Progenitor cell of endocrine pancreas (in vitro differentiated cells): Measurements from ENCODE around the gene ABLIM2. TPM values are rescaled to one million over a fixed set of nuclear protein-coding genes. Genes with fewer than 3 reads are reported as not detected.

Source experiments
- DNase-seq: peaks from one replicate; pipeline ENCODE4 v3.0.0; 2021; ENCODE audit warnings: low spot score; ENCODE audit not compliant: unreplicated experiment
- H3K27ac Mint-ChIP-seq: 2 replicates; pipeline ENCODE4 v1.8.0; 2021; ENCODE audit warnings: mild to moderate bottlenecking, moderate library complexity, mixed read lengths
- H3K27me3 Mint-ChIP-seq: 2 replicates; pipeline ENCODE4 v1.8.0; 2021; ENCODE audit warnings: mixed read lengths
- H3K36me3 Mint-ChIP-seq: 2 replicates; pipeline ENCODE4 v1.8.0; 2022; ENCODE audit warnings: mixed read lengths; ENCODE audit not compliant: insufficient read depth
- H3K4me1 Mint-ChIP-seq: 2 replicates; pipeline ENCODE4 v1.8.0; 2021; ENCODE audit warnings: low read depth, mixed read lengths
- H3K4me3 Mint-ChIP-seq: 2 replicates; pipeline ENCODE4 v1.8.0; 2021; ENCODE audit warnings: low read depth, mild to moderate bottlenecking, moderate library complexity, mixed read lengths
- H3K9me3 Mint-ChIP-seq: 2 replicates; pipeline ENCODE4 v1.8.0; 2021; ENCODE audit warnings: low read depth, mixed read lengths
- total RNA-seq: library from RNA; stranded (reverse); gene quantifications from 2 replicates; pipeline ENCODE4 v1.2.1, GENCODE V29; 2021
- TF ChIP-seq, protein P1 (sequence below): fragments of 200-600 bp; sonication (generic); IDR thresholded peaks from one replicate; pipeline ENCODE4 v1.5.0; 2021; ENCODE audit warnings: antibody characterized with exemption, mild to moderate bottlenecking; ENCODE audit not compliant: unreplicated experiment

ABLIM2 gene
- total RNA-seq, 1 donor from 2014 or later = 5.7 TPM

GRCh38 chr4:8160233-8160560 lies 1.6 kb upstream of the ABLIM2 start:
- H3K4me3 Mint-ChIP-seq = peak overlapping the region; percentile 90

DNA sequence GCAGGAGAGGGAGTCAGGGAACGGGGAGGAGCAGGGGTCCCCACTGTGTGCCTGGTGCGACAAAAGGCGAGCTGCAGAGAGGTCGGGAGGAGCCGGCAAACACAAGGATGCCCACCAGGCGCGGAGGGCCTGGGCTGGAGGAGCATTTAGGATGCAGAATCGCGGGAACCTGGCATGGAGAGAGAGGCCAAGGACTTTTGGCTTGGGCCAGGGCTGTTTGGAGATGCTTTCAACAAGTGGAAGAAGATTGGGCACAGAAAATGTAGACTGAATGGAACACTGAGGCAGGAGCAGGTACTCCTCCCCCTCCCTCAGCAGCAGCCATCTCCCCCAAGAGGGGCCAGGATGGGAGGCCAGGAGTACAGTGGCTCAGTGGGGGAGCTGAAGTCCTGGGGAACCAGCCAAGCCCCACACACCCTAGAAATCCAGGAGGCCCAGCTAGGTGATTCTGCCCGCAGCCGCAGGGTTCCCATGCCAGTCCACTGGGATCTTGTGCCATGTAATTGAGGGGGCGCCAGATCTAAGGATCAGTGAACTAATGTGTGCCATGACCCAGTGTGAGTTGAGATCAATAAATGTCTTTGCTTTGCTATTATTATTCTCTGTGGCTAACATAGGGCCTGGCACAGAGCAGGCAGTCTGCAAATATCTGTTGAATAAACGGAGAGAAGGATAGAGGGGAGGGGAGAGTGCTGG lies 1.1 kb upstream of the ABLIM2 start:
- peak overlapping the region; percentile 43 for H3K27ac Mint-ChIP-seq
- peaks cover 49% of the 10 kb centered on the region for H3K27me3 Mint-ChIP-seq
- no peak for DNase-seq
- TF ChIP-seq, protein P1, sequence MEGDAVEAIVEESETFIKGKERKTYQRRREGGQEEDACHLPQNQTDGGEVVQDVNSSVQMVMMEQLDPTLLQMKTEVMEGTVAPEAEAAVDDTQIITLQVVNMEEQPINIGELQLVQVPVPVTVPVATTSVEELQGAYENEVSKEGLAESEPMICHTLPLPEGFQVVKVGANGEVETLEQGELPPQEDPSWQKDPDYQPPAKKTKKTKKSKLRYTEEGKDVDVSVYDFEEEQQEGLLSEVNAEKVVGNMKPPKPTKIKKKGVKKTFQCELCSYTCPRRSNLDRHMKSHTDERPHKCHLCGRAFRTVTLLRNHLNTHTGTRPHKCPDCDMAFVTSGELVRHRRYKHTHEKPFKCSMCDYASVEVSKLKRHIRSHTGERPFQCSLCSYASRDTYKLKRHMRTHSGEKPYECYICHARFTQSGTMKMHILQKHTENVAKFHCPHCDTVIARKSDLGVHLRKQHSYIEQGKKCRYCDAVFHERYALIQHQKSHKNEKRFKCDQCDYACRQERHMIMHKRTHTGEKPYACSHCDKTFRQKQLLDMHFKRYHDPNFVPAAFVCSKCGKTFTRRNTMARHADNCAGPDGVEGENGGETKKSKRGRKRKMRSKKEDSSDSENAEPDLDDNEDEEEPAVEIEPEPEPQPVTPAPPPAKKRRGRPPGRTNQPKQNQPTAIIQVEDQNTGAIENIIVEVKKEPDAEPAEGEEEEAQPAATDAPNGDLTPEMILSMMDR = no peak
- H3K36me3 Mint-ChIP-seq = no peaks in the 10 kb centered on the region
- peak overlapping the region; percentile 90 for H3K4me3 Mint-ChIP-seq
- H3K9me3 Mint-ChIP-seq = no peaks in the 10 kb centered on the region
- H3K4me1 Mint-ChIP-seq = peaks cover 7% of the 10 kb centered on the region

More at GRCh38 chr4:8160233-8160560, 1.6 kb upstream of the ABLIM2 start:
- H3K36me3 Mint-ChIP-seq = no peaks in the 10 kb centered on the region
- TF ChIP-seq, protein P1 = no peak
- H3K27me3 Mint-ChIP-seq = peaks cover 50% of the 10 kb centered on the region
- peaks cover 7% of the 10 kb centered on the region for H3K4me1 Mint-ChIP-seq
- H3K9me3 Mint-ChIP-seq = no peaks in the 10 kb centered on the region
- H3K27ac Mint-ChIP-seq = no peak overlapping the region
- no peak for DNase-seq

DNA sequence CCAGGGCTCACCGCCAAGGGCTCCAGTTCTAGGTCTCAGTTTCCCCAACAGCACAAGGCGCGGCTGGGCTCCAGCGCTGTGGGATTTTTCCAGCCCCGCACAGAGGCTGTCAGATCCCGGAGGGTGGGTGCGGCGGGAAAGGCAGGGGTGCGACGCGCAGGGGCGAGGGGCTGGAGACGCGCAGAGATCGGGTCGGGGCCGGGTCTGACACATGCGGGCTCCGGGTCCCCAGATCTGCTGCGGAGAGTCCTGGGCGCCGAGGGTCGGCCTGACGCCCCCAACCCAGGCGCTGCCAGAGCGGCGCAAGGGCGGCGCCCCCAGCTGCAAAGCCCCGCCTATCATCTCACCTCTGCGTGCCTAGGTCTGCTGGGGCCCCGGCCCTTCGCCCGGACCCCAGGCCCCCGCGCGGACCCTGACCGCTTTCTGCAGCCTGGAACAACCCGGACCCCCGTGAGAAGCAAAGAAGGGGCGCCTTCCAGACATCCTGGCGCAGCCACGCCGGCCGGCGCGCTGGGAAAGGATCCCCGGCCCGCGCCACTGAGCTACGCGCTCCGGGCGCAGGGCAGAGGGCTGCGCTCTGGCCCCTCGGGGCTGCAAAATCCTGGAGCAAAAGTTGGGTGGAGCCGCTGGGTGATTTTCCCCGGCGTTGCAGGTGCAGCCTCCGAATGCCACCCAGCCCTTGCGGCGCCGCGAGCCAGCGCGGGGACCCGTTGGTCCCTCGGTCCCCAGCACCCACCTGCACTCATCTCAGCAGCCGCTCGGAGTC lies 486 bp downstream of the ABLIM2 start:
- DNase-seq = no peak
- H3K27ac Mint-ChIP-seq = no peak overlapping the region
- no peaks in the 10 kb centered on the region for H3K36me3 Mint-ChIP-seq
- peak overlapping the region; percentile 64 for H3K4me3 Mint-ChIP-seq
- peaks cover 49% of the 10 kb centered on the region for H3K27me3 Mint-ChIP-seq
- TF ChIP-seq, protein P1 = no peak
- H3K4me1 Mint-ChIP-seq = peaks cover 7% of the 10 kb centered on the region
- H3K9me3 Mint-ChIP-seq = no peaks in the 10 kb centered on the region

- Mint-ChIP-seq H3K27me3 (peaks cover 51% of the 10 kb centered on the region), H3K9me3 (no peaks in the 10 kb centered on the region), H3K4me3 (peak overlapping the region; percentile 52), H3K27ac (no peak overlapping the region), H3K36me3 (no peaks in the 10 kb centered on the region), H3K4me1 (peaks cover 7% of the 10 kb centered on the region)
- DNase-seq = no peak
- TF ChIP-seq, protein P1 = no peak
Observed at GRCh38 chr4:8157496-8157895, 1.1 kb downstream of the ABLIM2 start.

DNA sequence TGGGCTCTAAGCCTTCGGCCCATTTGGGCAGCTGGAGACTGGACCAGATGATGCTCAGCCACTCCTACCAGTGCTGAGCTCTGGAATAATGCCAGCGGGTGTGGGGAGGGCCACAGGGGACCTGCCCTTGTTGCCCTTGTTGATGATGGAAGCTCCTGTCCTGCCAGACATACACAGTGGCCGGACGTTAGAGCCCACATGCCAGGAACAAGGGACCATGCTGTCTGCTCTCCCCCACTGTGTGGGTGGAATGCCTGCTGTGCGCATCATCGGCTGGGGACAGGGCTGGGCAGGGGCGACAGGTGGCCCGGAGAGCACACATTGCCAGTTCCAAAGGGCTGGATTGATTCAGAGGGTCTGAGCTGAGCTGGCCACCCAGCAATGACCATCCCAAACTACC lies 2.0 kb downstream of the ABLIM2 start:
- Mint-ChIP-seq H3K36me3 (no peaks in the 10 kb centered on the region), H3K9me3 (no peaks in the 10 kb centered on the region), H3K4me1 (peaks cover 7% of the 10 kb centered on the region), H3K27ac (no peak overlapping the region), H3K4me3 (no peak overlapping the region), H3K27me3 (peaks cover 50% of the 10 kb centered on the region)
- TF ChIP-seq, protein P1 = no peak
- no peak for DNase-seq
